SH-SY5Y (cell line): ENCODE measurements around the gene ARHGAP26.

Experiments
- GATA2 ChIP-seq: IDR thresholded peaks from 2 replicates; pipeline ENCODE4 v1.6.1; 2011; ENCODE audit warnings: mild to moderate bottlenecking, low read depth, low read length
- GATA3 ChIP-seq: IDR thresholded peaks from 2 replicates; pipeline ENCODE4 v1.6.1; 2011; ENCODE audit warnings: low read depth, mild to moderate bottlenecking, low read length, moderate library complexity

The ARHGAP26 gene

DNA sequence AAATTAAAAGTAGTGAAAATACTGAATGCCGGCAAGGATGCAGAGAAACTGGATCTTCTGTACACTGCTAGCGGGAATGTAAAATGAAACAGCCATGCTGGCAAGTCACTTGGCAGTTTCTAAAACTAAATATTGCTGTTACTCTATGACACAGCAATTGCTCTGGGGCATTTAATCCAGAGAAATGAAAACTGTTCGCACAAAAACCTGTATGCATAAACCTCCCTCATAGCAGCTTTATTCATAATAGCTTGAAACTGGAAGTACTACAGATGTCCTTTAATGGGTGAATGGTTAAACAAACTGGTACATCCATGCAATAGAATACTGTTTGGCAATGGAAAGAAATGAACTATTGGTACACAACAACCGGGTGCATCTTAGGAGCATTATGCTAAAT, 167.2 kb downstream of the ARHGAP26 start:
- TF ChIP-seq GATA2 (no peak), GATA3 (no peak)

DNA sequence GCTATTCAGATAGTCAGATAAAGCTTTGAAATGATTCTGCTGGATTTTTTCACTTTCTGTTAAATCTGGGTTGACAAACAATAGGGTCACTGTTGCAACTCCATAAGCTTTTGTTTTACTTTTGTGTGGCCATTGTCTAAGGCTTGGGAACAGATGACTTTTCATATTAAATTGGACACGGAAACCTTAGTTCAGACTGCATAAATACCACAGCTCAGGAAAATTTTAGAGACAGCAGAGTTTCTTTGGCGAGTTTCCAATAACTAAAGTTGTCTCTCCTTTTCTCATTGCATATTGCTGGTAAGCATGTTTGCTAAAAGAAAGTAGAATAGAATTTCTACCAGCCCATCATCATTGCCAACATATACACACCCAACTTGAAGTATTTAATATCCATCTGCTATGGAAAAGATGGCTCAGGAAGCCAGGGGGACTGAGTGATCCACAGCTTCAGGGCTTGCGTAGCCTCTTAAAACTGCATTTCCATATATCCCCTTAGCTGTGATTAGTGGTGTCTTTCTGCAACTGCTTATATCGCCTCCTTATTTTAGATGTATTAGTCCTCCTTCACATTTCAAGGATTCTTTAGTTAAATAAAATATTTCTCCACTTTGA, 168.2 kb downstream of the ARHGAP26 start:
- TF ChIP-seq GATA3 = no peak
- TF ChIP-seq GATA2 = no peak

DNA sequence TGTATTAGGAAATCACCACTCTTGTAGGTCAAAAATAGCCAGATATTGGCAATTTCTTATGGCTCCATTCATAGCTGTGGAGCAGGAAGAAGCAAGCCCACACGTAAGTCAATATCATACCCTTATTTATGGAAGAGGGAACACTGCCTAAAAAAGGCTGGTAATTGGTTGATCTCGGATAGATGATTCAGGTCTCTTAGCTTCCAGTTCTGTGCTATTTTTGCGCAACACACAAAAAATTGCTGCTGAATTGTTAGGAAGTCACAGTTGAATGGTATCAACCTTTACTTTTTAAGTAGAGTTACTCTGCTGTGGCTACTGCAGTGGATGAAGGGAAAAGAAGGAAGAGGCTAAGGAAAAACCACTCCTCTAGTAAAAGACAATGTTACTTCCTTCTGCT, 168.8 kb downstream of the ARHGAP26 start:
- no peak for TF ChIP-seq GATA2
- no peak for TF ChIP-seq GATA3

DNA sequence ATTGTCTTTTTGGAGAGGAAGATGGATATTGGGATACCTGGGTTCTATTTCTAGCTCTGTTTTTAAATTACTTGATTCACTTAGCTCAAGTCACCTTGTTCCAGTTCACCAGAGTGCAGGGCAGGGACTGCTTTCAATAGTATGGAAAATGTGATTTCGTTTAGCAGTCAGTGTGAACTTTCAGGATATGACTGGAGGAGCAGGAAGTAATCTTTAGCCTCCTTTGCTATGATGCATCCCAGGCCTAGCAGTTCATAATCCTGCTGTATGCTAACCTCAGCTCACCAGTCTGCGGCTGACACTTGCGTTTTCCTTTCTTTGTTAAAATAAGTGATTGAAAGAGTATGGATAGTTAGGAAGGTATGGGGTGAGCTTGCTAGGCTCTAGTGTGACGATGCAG, 169.7 kb downstream of the ARHGAP26 start:
- TF ChIP-seq GATA3 = no peak
- no peak for TF ChIP-seq GATA2

DNA sequence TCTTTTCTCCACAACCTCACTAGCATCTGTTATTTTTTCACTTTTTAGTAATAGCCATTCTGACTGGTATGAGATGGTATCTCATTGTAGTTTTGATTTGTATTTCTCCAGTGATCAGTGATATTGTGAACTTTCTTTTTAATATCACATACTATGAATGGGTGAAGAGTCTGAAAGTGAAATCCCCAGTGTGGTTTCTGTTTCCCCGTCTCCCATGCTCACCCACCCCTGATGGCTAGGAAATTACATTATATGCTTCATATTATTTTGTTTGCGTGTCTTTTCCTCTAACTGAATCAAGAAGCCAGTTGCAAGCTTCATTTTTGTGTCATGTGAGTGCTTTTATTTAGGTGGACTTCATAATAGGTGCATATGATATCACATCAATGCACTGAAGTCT, 171.1 kb downstream of the ARHGAP26 start:
- TF ChIP-seq GATA3 = no peak
- TF ChIP-seq GATA2 = no peak

DNA sequence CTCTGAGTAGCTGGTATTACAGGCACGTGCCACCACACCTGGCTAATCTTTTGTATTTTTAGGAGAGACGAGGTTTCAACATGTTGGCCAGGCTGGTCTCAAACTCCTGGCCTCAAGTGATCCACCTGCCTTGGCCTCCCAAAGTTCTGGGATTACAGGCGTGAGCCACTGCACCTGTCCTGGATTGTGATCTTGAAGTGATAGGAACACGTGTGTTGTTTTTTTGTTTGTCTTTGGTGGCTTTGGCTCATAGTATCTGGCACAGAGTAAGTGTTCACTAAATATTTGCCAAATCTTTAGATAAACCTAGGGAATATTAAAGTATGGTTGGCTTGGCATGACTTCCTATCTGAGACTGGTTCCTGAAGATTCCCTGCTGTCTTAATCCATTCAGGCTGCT, 172.7 kb downstream of the ARHGAP26 start:
- TF ChIP-seq GATA2 = no peak
- no peak for TF ChIP-seq GATA3

DNA sequence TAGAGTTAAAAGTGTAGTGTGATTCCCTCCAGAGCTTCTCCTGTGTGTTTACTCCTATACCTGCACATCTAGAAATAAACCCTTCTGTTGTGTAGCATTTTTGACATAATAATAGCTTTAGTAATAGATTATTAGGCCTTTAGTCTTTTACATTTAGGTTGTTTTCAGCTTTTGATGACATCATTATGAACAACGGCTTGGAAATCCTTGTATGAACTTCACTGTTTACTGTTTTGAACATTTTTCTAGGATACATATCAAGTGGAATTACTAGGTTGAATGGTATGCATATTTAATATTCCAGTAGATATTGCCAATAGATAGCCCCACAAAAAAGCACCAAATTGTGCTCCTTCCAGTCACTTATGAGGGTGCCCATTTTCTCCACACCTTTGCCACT, 174.0 kb downstream of the ARHGAP26 start:
- no peak for TF ChIP-seq GATA2
- TF ChIP-seq GATA3 = no peak

DNA sequence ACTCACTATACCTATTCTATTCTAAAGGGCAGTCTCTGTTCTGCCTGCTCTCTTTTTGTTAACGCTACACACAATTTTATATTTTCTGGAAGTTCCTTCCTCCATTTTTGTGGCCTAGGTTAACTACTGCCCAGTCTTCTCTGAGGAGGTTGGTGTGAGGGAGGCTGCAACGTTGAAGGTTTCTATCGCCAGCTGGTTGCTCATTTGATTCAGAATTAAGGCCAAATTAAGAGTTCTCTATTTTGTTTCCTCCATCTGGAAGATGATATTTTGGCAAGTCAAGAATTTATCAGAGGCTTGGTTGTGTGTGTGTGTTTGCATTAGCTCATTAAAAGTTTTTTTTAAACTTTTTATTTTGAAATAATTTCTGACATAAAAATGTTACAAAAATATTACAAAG, 175.1 kb downstream of the ARHGAP26 start:
- TF ChIP-seq GATA2 (no peak), GATA3 (no peak)

DNA sequence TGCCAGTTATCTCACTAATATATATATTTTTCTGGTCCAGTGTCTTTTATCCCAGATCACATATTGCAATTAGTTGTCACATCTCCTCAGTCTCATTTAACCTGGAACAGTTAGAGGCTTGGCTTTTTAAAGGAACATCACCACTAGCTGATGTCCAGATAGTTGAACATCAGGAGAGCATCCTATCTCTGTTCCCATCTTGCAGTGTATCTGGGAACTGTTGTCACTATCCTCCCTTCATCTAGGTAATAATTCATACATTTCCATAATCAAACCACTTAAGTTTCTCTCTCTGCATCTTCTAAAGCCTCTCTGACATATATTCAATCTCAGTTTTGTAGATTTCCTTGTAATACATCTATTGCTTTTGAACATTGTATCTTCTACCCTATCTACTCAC, 175.7 kb downstream of the ARHGAP26 start:
- TF ChIP-seq GATA3 (peak; percentile 73), GATA2 (peak; percentile 56; the same call in 1 of the 2 replicates)

DNA sequence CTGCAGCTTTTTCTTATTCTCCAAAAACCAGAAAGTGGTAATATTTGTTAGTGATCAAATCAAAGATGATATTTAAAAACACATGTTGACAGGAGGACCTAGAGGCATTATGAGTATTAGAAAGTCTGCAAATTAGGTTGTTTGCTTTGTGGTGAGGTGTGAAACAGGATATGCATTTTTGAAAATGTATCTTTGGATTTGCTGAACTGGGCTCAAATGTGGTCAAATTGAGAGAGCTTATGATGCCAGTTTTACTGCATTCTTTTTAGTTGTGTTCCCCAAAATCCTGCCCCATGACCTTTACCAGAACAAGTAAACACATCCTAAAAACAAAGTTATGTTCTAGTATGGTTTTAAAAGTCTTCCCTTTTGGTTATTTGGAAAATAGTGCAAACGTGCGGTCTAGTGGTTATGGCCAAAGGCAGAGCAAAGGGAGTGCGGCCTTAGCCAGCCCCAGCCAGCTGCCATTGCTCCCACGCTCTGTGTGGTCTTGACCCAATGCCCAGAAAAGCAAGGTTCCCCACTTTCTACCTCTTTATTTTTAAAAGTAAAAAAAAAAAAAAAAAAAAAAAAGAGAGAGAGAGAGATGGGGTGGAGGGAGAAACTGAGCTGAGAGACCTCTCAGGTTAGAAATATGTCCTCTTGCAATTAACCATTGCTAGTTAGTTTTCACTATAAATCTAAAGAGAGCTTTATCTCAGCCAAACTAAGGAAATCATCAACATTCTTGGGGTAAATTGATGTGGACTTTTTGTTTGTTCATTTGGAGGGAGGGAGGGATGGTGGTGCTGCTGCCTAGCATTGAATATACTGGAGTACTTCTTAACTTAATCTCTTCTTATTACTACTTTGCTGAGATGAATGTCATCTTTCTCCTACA, 176.6 kb downstream of the ARHGAP26 start:
- TF ChIP-seq GATA2 (no peak), GATA3 (no peak)

DNA sequence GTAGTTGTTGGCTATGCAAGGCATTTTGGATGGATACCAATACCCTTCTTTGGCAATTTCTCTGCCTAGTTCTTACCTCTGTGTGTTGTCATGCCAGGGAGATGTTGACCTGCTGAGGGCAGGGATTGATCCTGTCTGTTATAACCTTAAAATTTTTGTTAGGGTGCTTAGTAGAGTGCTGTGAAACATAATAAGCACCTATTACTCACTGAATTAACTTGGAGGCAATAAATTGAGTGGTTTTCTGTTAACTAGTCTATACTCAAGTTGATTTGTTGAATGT, 177.2 kb downstream of the ARHGAP26 start:
- no peak for TF ChIP-seq GATA3
- TF ChIP-seq GATA2 = no peak

DNA sequence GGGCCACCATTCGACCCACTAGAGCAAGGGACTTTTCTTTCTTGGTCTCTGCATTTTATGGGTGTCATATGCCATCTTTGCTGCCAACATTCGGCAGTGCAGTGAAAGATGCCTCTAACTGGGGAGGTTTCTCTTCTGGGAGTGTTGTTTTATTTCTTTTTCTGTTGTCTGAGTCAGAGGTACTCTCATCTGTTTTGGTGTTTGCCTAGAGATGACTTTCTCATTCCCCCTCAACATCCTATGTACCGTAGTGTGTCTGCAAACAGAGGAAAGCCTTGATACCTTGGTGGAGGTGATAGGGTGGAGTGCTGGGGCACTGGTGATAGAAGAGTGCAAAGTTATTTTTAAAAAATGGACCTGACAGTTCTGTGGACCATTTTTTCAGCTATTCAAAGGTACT, 182.1 kb downstream of the ARHGAP26 start:
- TF ChIP-seq GATA3 (no peak), GATA2 (no peak)

DNA sequence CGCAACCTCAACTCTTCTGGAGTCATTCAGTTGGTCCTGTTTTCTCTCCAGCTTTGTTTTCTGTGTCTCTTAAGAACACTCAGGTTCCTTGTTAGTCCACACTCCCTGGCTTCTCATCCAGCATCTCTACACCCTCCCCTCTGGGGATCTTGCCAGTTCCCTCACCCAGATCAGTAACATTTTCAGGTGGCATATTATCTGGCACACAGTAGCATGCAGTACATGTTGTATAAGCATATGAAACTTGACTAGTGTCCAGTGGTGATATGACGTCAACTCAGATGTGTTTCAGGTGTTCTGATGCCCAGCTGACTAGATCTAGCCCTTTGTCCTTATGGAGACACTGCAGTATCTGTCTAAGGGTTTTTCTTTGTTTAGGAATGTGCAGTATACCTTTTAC, 184.3 kb downstream of the ARHGAP26 start:
- TF ChIP-seq GATA2 (no peak), GATA3 (no peak)

DNA sequence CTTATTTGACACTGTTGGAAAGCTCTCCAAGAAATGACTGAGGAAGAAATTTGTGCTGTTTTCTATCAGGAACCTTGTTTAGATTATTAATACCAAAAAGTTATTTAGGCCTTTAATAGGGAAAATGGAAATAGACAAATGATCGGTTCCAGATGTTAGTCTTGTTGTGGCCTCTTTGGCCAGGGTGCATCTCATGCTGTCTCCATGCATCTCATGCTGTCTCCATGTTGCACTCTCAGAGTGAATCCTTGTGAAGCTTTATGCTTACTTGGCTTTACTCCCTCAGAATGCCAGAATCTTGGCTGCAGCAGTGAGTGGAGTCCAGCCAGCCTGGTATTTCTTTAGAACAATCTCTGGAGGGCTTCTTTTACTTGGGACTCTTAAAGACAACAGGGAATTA, 185.5 kb downstream of the ARHGAP26 start:
- no peak for TF ChIP-seq GATA3
- TF ChIP-seq GATA2 = no peak

DNA sequence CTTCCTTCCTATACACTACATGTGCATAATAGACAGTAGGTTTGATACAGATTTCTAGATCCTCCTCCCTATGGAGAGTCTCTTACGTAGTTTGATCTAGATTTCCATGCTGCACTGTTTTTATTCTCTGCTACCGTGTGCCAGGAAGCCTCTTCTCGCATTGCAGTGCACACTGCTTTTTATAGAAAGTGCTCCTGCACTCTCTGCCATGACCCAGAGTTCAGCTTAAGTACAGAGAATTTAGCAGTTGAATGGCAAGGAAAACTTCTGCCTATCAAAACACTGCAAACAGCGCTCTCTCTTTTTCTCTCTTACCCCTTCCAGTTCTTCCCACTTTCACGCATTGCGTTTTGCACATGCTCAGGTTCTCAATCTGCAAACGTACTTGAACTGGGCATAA, 187.4 kb downstream of the ARHGAP26 start:
- TF ChIP-seq GATA2 (no peak), GATA3 (no peak)
